DMS53 (cell line): ENCODE measurements around the gene TM9SF3.
A peak's percentile ranks its signal among the peaks of the same experiment; 100 is the strongest.

ENCODE experiments used
- DNase-seq: peaks from one replicate; lab custom pipeline; 2025; lab: John Stamatoyannopoulos, UW

Gene TM9SF3

DNA sequence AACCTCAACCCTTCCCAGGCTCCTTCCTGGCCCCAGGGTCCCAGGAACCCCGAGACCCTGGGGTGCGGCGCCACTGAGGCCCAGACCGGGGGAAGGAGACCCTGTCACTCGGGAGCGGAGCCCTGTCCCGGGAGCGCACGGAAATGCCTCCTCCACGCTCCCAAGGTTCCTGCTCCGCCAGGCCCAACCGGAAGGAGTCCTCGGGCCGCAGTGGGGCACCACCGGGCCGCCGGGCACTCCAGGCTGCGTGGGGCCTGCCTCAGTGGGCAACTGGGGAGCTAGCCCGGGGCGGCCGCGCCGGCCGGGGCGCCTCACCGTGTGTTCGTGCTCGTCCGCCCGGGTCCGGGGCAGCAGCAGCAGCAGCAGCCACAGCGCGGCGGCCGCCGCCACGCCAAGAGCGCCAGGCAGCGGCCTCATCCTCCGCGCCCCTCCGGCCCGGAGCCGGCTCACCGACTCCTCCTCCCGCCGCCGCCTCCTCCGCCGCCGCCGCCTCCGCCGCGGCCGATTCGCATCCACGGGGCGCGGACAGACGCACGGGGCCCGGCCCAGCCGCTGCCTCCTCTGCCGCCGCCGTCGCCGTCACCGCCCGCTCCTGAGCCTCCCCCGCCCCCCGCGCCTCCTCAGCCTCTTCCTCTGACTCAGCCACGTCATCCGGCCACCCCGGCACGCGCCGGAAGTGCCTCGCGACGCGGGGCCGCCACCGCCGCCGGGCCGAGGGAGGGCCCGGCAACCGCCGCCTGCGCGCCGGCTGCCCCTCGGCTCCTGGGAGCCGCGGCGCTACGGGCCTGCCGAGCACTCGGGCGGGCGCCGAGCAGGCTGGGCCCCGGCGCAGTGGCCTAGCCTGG, at the start of gene TM9SF3:
TM9SF3 (minus strand) TSS at position 594 of the 845 bp plus-strand sequence; CDS start at position 417, 177 bp downstream.
- peak; percentile 96 for DNase-seq

DNA sequence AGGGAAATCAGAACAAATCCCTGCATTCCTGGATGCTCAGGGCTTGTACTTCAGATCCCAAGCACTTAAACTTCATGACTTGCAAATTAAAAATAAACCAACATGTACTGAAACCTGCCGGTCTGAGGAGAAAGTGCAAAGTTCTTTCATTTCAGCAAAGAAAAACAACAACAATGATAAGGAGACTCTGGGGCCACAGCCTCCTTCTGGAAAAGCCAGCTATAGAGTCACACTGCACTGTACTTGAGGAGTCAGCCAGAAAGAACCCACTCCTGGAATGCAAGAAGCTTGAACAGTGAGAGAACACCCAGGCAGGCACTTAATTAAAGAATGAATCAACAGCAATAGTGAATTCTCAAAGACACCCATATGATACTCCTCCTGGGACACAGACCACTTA, 49.7 kb upstream of the TM9SF3 start:
- no peak for DNase-seq

DNA sequence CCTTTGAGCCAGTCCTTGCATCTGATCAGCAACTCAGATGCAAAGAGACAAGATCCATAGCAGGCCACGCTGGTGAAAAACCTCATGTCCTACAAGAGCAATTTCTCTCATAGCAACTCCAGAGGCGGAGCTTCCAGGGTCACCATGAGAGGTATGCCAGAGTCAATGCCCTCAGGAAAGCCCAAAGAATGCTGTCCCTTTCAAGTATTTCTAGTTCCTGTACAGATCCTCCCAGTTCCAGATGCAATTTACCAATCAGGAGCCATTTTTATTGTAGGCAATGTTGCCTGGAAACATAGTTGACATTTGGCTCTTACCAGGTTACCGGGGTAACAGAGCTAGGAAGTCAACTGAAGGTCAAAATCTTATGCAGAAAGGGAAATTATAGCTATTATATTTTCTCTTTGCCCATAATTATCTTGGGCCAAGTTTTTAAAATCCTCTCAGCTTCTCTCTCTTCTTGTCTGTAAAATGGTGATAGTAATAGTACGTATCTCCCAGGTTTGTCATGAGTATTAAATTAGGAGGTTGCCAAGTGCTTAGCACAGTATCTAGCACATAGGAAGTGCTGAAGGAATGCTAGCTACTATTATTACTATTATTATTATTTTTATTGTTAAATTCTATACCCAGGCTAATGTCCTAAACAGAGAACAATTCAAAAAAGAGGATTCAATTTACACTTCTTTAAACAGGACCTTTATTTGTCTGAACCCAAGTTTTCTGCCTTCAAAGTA, 46.3 kb upstream of the TM9SF3 start:
- DNase-seq = peak; percentile 95

- DNase-seq = no peak
Observed at GRCh38 chr10:96627292-96627691, 40.5 kb upstream of the TM9SF3 start.

DNA sequence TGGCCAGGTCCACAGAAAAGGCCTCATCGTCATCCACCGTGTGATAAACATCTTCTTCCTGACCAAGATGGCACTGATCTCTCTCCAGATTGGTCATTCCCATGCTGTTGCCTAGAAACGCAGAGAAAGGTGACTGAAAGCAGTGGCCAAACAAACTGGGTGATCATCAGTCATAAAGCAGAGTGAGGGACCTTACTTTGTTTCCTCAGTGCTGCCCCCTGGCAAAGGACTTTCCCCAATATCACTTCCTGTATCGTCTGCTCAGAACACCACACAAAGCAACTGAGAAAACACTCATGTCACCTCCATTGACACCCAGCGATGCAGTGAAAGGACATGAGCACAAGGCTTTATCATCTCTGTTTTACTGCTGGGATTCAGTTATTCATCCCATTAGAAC, 40.0 kb upstream of the TM9SF3 start:
- DNase-seq = peak; percentile 68

DNA sequence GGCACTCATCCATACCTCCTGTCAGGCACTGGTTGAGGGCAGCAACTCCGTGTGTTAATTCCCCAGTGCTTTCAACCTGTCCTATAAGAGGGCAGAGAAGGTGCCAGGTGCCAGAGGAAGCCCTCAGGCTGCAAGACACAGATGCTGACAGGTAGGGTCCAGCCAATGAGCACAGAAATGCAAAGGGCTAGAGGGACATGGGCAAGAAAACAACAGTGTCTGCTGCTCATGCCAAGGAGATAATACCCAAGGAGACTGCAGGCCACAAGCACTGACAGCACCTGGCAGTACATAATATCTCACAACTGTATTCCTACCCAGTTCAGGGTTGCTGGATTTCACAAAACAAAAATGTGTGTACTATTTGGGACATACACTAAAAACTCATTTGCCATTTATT, 38.4 kb upstream of the TM9SF3 start:
- DNase-seq = no peak

DNA sequence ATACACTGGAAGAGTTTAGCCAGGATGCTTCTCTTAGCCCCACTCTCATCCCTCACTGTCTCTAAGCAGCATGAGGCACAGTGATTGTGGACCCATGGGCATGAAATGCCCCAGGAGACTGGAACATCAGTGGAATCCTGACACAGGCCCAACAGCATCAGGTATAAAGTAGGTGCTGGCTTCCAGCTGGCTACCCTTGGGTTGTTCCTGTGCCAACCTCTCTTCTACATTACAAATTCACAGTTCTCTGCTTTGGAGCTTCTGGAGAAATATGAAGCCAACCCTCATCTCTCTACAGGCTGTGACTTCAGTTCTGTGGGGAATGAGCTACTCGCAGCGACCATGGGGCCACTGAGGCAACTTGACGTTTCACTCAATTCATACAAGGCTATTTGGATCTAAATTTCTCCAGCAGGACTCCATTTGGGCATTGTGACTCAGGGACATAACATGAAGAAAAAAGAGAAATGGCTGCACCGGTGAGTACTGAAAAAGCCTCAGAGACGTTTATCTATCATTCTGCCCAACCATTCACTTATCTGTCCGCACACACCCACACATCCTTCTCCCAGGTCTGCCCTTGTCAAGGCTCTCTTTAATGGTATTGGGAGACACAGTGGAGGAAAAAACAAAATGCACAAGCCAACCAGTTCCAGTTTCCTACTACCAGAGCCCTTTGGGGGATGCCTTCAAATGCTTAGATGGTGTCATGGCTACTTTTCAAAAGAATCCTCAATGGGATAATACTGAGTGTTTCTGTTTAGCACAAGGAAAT, 35.4 kb upstream of the TM9SF3 start:
- DNase-seq = no peak

GRCh38 chr10:96619796-96620773, 33.3 kb upstream of the TM9SF3 start:
- peak; percentile 78 for DNase-seq

DNA sequence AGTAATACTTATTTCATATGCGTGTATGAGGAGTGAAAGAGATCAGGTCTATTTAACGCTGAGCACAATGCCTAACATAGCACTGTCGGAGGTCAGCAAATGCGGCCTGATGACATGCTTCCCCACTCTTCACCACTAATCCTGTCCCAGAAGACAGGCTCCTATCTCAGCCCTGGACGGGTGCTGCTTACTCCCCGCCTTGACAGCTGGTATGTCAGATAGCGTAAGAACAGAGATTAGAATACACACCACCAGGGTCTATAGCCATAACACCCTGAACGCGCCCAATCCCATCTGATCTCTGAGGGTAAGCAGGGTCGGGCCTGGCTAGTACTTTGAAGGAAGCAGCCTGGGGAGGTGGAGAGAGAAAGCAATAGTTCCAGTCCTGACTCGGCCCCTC, 32.3 kb upstream of the TM9SF3 start:
- no peak for DNase-seq

DNA sequence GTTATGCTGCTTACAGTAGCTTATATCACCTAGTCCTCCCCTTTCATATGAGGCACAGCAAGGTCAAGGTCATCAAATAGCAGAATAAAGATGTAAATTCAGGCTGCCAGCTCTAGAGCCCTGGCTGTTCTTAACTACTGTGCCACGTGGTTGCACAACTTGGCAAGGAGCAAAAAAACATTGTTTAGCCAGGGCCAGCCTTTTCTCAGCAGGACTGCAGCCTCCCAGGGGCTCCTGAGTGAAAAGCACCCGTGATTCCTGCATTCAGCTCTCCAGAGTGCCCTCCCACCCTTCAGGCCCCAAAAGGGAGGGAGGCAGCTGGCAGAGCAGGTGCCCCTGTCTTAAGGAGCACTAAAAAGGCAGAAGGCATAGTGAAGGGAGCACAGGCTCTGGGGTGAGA, 31.8 kb upstream of the TM9SF3 start:
- no peak for DNase-seq

DNA sequence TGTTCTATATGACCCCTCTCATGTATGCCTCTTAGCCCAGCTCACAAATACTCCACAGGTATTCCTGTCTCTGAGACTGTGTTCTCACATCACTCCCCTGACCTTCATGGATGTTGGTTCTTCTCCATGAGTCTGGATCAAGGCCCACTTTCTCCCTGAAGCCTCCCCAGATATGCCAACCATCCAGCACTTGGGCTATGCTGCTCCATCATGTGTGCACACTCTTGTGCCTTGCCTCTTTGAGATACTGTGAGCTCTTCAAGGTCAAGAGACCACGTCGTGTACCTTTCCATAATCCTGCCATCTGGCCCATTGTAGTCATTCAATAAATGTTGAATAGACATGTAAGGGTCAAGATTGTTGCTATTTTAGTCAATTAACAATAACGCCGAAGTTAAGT, 30.1 kb upstream of the TM9SF3 start:
- DNase-seq = peak; percentile 30

GRCh38 chr10:96614515-96614914, 27.7 kb upstream of the TM9SF3 start:
- peak; percentile 93 for DNase-seq

DNA sequence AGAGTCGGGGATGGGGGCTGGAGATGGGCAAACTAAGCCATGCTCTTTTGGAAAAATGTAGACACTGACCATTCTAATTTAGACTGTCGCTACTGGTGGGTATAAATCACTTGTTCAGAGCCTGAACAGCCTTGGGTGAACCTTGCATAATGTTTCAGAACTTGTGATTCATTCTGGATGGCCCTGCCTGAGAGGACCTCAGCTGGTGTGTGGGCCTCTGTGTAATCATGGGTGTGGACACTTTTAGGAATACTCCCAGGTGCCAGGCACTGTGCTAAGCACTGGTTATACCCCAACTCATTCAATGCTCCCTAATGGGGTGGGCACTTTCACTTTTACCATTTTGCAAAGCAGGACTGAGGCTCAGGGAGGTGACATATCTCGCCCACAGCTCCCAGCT, 26.8 kb upstream of the TM9SF3 start:
- no peak for DNase-seq

DNA sequence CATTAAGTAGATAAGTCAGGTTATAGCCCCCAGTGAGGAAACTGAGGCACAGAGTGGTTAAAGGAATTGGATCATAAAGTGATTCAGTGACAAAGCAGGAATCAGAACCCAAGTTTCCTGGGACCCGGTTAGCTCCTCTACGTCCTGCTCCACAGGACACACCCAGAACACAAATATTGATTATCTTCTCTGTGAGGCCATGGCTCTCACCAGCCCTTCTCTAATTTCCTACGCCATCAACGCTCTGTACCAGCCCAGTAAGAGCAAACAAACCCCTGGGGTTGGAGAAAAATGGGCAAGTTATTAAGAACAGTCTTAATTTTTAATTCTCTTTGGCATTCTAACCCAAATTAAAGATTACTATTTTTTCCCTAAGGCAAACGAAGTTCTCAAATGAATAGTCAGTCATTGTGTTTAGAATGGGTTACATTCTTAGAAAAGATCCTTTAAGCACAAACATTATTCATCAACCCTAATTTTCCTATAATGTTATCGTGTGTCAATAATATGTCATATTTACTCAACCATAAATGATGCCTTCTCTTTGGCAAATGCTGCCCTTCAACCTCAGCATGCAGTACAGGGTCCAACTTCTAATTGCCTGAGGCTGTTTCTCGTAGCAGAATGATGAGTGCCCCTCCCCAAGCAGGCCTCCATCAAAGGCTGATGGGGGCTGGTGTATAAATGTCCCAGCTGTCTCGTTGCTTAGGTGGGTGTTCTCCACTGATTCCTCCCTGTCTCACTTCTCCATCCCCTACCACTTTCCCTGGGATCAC, 25.4 kb upstream of the TM9SF3 start:
- DNase-seq = peak; percentile 51

DNA sequence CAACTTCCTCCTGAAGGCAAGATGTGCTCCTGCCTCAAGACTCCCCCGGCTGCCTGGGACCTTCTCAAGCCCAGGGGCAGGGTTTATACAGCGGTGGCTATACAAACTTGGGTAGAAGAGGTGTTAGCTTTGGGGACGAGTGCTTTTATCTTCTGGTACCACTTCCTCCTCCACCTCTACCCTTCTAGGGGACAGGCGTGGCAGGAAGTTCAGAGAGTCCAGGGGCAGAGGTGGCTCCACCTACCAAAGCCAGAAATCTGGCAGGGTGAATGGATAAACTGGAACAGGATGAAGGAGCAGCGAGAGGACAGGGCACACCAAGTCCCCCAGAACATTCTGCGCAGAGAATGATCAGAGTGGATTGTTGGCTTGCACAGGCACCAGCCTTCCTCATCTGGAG, 24.0 kb upstream of the TM9SF3 start:
- DNase-seq = no peak

DNA sequence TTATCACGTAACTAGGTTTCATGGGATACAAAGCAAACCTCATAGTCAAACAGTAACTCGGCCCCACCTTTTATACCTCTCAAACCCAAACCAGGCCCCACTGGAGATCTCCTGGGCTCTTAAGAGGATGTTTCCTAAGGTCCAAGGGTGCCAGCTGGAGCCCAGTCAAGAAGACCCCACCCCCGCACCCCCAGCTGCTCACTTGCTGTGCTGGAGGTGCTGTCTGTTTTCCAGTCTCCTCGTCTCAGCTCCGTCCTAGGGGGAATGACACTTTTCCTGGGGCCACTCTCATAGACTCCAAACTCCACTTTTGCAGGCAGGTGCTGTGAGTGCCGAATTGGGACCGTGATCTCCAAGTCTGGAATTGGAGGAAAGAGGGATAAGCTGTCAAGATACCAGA, 22.7 kb upstream of the TM9SF3 start:
- DNase-seq = no peak

DNA sequence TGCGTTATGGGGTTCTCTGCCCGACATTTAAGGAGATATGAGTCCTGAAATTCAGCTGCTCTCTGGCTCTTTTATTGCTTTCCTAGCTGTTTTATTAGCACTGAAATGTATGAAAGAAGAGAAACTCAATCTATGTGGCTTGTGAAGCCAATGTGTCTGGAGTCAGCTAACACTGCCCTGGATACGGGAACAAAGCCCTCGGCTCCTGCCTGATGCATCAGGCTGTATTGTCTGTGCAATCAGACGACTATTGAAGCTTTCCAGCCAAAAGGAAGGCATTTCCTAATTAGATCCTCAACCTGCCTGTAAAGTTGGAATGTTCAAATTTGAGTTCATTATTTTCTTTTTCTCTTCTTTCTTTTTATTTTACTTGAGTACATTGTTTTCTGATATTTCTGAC, 22.0 kb upstream of the TM9SF3 start:
- no peak for DNase-seq

- DNase-seq = no peak
Observed at GRCh38 chr10:96608262-96608661, 21.4 kb upstream of the TM9SF3 start.

DNA sequence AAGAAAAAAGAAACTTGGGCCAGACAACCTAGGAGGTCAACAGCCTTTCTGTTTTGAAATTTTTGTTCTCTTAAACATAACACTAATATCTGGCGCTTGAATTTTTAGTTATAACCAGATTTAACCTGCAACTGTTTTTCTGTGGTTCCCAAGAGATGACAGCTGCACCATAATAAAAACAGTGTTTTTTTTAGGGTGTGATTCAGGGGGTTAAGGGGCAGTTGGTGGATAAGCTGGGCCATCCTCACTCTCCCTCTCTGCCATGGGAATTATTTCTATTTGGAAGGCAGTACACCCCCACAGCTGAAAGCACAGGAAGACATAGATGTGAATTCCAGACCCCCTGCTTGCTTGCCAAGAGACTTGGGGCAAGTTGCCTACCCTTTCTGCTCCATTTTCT, 20.1 kb upstream of the TM9SF3 start:
- DNase-seq = no peak

DNA sequence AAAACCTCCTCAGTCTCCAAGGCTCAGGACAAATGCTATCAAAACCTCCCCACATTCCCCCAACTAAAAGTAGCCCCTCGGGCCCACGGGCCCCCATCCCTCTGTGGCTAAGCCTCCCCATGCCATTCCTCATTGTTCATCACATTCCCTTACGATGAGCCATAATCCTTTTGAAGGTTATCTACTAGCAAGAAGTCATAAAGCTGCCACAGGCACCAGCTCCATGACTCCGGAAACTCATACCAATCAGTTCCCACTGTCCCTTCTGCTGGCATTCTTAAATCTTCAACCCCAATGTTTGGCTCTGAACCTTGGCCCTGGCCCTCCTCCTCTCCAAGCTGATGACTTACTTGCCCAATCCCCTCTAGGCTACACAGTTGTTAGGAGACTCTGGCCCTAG, 19.4 kb upstream of the TM9SF3 start:
- DNase-seq = no peak

DNA sequence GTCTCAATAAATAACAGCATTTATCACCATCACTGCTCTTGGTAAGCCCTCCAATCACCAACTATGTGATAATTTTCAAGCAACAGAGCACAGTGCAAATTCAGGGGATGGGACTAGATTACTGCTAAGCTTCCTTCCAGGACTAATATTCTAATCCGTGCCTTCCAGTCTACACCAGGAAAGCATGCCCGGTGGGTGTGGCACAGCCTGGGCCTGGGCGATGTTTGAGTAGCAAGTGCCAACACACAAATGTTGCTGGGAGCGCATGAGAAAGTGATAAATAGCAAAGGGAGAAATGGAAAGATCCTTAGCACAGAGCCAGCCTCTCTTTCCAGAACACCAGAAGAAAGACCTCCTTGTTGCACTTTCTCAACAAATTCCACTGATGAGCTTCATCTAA, 13.5 kb upstream of the TM9SF3 start:
- DNase-seq = no peak
